ENCODE measurements around the gene NLRC4. TPM values are rescaled to one million over a fixed set of nuclear protein-coding genes. Genes with fewer than 3 reads are reported as not detected.
"Not testable (repeated sequence)": the region's sequence is repeated elsewhere in the genome, so short reads cannot be mapped to it uniquely, and the experiment has no call there.

NLRC4 gene
- 1 to 10 TPM in 6 of 12 donors, under 1 TPM in 4, not detected in 2; 0.49 to 1.8 (median 1.1) TPM for polyA plus RNA-seq (ENCODE audit: insufficient read length in 12 of 12)
- long read RNA-seq, donor 1, partial matches to known transcripts: 43 of 43 reads
- long read RNA-seq, donor 1, other reads (novel, unspliced or antisense): 0 of 43 reads
- long read RNA-seq, donor 2, partial matches to known transcripts: 0 of 1 reads
- long read RNA-seq, donor 2, other reads (novel, unspliced or antisense): 0 of 1 reads
- long read RNA-seq, donor 3: 0 reads
- long read RNA-seq, donor 4, partial matches to known transcripts: 5 of 5 reads
- long read RNA-seq, donor 4, other reads (novel, unspliced or antisense): 0 of 5 reads
- long read RNA-seq, donor 5: 0 reads
- long read RNA-seq, donor 6: 0 reads
- long read RNA-seq, donor 7: 0 reads
- long read RNA-seq, donor 8: 0 reads
- long read RNA-seq, donor 9: 0 reads
- long read RNA-seq, donor 10: 0 reads
- long read RNA-seq, donor 11, partial matches to known transcripts: 21 of 21 reads
- long read RNA-seq, donor 11, other reads (novel, unspliced or antisense): 0 of 21 reads

- DNase-seq: no peak
These were observed at the start of gene NLRC4 for GRCh38 chr2:32264422-32265105. NLRC4 (minus strand) TSS chr2:32264886; CDS start chr2:32256775, 8,111 bp downstream.

GRCh38 chr2:32310577-32310976 lies 45.9 kb upstream of the NLRC4 start:
- DNase-seq: no peak

- DNase-seq: not testable (repeated sequence)
These were observed 29.4 kb upstream of the NLRC4 start for GRCh38 chr2:32293966-32294562.

GRCh38 chr2:32293493-32293892 lies 28.8 kb upstream of the NLRC4 start:
- DNase-seq: not testable (repeated sequence)

- DNase-seq: no peak
These were observed 27.1 kb upstream of the NLRC4 start for GRCh38 chr2:32291746-32292145.

- DNase-seq: no peak
These were observed 25.3 kb upstream of the NLRC4 start for GRCh38 chr2:32290000-32290339.

GRCh38 chr2:32289165-32289999 lies 24.7 kb upstream of the NLRC4 start:
- DNase-seq: no peak

GRCh38 chr2:32284321-32284720 lies 19.6 kb upstream of the NLRC4 start:
- no peak for DNase-seq

GRCh38 chr2:32278478-32278853 lies 13.8 kb upstream of the NLRC4 start:
- no peak for DNase-seq

GRCh38 chr2:32277674-32278477 lies 13.2 kb upstream of the NLRC4 start, which contains the start of gene YIPF4:
YIPF4 (plus strand) TSS chr2:32277904; CDS start chr2:32278156, 252 bp downstream.
- DNase-seq: peak; percentile 95

- DNase-seq: no peak
These were observed 12.6 kb upstream of the NLRC4 start for GRCh38 chr2:32277363-32277673.

GRCh38 chr2:32275790-32276189 lies 11.1 kb upstream of the NLRC4 start:
- not testable (repeated sequence) for DNase-seq

GRCh38 chr2:32274289-32274688 lies 9.6 kb upstream of the NLRC4 start:
- no peak for DNase-seq

GRCh38 chr2:32272279-32272678 lies 7.6 kb upstream of the NLRC4 start:
- no peak for DNase-seq

GRCh38 chr2:32271063-32271462 lies 6.4 kb upstream of the NLRC4 start:
- no peak for DNase-seq

GRCh38 chr2:32262105-32262504 lies 2.6 kb downstream of the NLRC4 start:
- DNase-seq: peak; percentile 4

- DNase-seq: no peak
These were observed 4.3 kb downstream of the NLRC4 start for GRCh38 chr2:32260376-32260775.

- DNase-seq: no peak
These were observed 6.4 kb downstream of the NLRC4 start for GRCh38 chr2:32258242-32258641.

- DNase-seq: no peak
These were observed 14.4 kb downstream of the NLRC4 start for GRCh38 chr2:32250290-32250689.

- DNase-seq: no peak
These were observed 14.9 kb downstream of the NLRC4 start for GRCh38 chr2:32249731-32250236.

- no peak for DNase-seq
These were observed 16.4 kb downstream of the NLRC4 start for GRCh38 chr2:32248299-32248698.

Data from muscle of arm (tissue), 14 donors.